Pericardium fibroblast (primary cell): ENCODE results near the gene LENG1. TPM values are rescaled to one million over a fixed set of nuclear protein-coding genes. Genes with fewer than 3 reads are reported as not detected.

Source experiments
- total RNA-seq: library from RNA; depleted of rRNA; stranded (reverse); fragments of >200 nt; gene quantifications from 2 replicates; pipeline ENCODE4 v1.2.3, GENCODE V29; 2015

Gene LENG1
- total RNA-seq = 6.3 and 7.8 TPM in 2 replicates

GRCh38 chr19:54159352-54160181 lies at the start of gene LENG1:
Gene LENG1, minus strand, starts transcription at chr19:54159721. Its CDS starts 26 bp downstream, at chr19:54159695.

GRCh38 chr19:54191011-54191810 lies 31.7 kb upstream of the LENG1 start, which contains the start of gene TSEN34:
Gene TSEN34, plus strand, starts transcription at chr19:54191308. Its CDS starts 57 bp downstream, at chr19:54191365.

GRCh38 chr19:54189145-54189734 lies 29.7 kb upstream of the LENG1 start, which contains the start of gene MBOAT7:
Gene MBOAT7, minus strand, starts transcription at chr19:54189580. Its CDS starts 1,072 bp downstream, at chr19:54188508.

GRCh38 chr19:54172471-54173358 lies 13.2 kb upstream of the LENG1 start, which contains the start of gene TMC4:
Gene TMC4, minus strand, starts transcription at chr19:54173160. Its CDS starts 43 bp downstream, at chr19:54173117.

GRCh38 chr19:54137699-54138488 lies 21.6 kb downstream of the LENG1 start, which contains the start of gene CNOT3:
Gene CNOT3, plus strand, starts transcription at chr19:54137762. Its CDS starts 5,217 bp downstream, at chr19:54142979.

GRCh38 chr19:54115109-54116063 lies 44.1 kb downstream of the LENG1 start, which contains the start of the genes PRPF31 and TFPT:
Gene PRPF31, plus strand, starts transcription at chr19:54115754. Its CDS starts 2,525 bp downstream, at chr19:54118279.
Gene TFPT, minus strand, starts transcription at chr19:54115657. Its CDS starts 388 bp downstream, at chr19:54115269.

Other genes with a start within 250 kb of the LENG1 start
- 0.60 and 1.6 TPM in 2 replicates for gene CACNG8, start 196.8 kb downstream of the LENG1 start, total RNA-seq
- 0.09 and 0.23 TPM in 2 replicates for gene CACNG6, start 168.1 kb downstream of the LENG1 start, total RNA-seq
- gene VSTM1, start 95.8 kb downstream of the LENG1 start, total RNA-seq = not detected in 2 replicates
- gene TARM1, start 78.4 kb downstream of the LENG1 start, total RNA-seq = not detected in 2 replicates
- gene OSCAR, start 58.9 kb downstream of the LENG1 start, total RNA-seq = 0.35 and 2.3 TPM in 2 replicates
- gene NDUFA3, start 56.9 kb downstream of the LENG1 start, total RNA-seq = 15.9 and 35.4 TPM in 2 replicates
- 14.1 and 20.3 TPM in 2 replicates for gene TFPT, start 44.1 kb downstream of the LENG1 start, total RNA-seq
- 43.7 and 43.9 TPM in 2 replicates for gene PRPF31, start 44.0 kb downstream of the LENG1 start, total RNA-seq
- 10.7 and 18.0 TPM in 2 replicates for gene CNOT3, start 22.0 kb downstream of the LENG1 start, total RNA-seq
- 0.47 and 1.3 TPM in 2 replicates for gene TMC4, start 13.4 kb upstream of the LENG1 start, total RNA-seq
- gene MBOAT7, start 29.9 kb upstream of the LENG1 start, total RNA-seq = 64.2 and 66.3 TPM in 2 replicates
- gene TSEN34, start 31.6 kb upstream of the LENG1 start, total RNA-seq = 114 and 119 TPM in 2 replicates
- 2,453 and 3,108 TPM in 2 replicates for gene RPS9, start 41.1 kb upstream of the LENG1 start, total RNA-seq
- not detected in 2 replicates for gene LILRB3, start 63.3 kb upstream of the LENG1 start, total RNA-seq
- not detected in 2 replicates for gene LILRA6, start 83.1 kb upstream of the LENG1 start, total RNA-seq
- not detected in 2 replicates for gene LILRB5, start 97.6 kb upstream of the LENG1 start, total RNA-seq
- gene LILRB2, start 121.4 kb upstream of the LENG1 start, total RNA-seq = not detected in 2 replicates
- not detected in 2 replicates for gene LILRA5, start 153.4 kb upstream of the LENG1 start, total RNA-seq
- not detected in 2 replicates for gene LILRA4, start 179.4 kb upstream of the LENG1 start, total RNA-seq
- not detected in 2 replicates for gene LAIR1, start 205.2 kb upstream of the LENG1 start, total RNA-seq